ENCODE measurements around the gene HDGFL2.
"Not testable (repeated sequence)": the region's sequence is repeated elsewhere in the genome, so short reads cannot be mapped to it uniquely, and the experiment has no call there.

Gene HDGFL2

GRCh38 chr19:4533334-4533733 is 61.2 kb downstream of the HDGFL2 start:
- DNase-seq (ENCODE audit: low read depth, low spot score): no peak

GRCh38 chr19:4533835-4534424 is 61.8 kb downstream of the HDGFL2 start:
- DNase-seq (ENCODE audit: low read depth, low spot score): no peak

- no peak for DNase-seq (ENCODE audit: low read depth, low spot score)
Observed at GRCh38 chr19:4534836-4535658, 63.0 kb downstream of the HDGFL2 start, which contains the start of gene PLIN5. Gene PLIN5 (minus strand): TSS chr19:4535224. CDS start chr19:4534074, 1,150 bp downstream.

GRCh38 chr19:4536798-4537197 is 64.7 kb downstream of the HDGFL2 start:
- DNase-seq (ENCODE audit: low read depth, low spot score): no peak

GRCh38 chr19:4537953-4538600 is 66.0 kb downstream of the HDGFL2 start:
- no peak for DNase-seq (ENCODE audit: low read depth, low spot score)

GRCh38 chr19:4538601-4538954 is 66.5 kb downstream of the HDGFL2 start:
- DNase-seq (ENCODE audit: low read depth, low spot score): no peak

GRCh38 chr19:4539169-4539692 is 67.1 kb downstream of the HDGFL2 start:
- no peak for DNase-seq (ENCODE audit: low read depth, low spot score)

GRCh38 chr19:4539693-4540581 is 67.8 kb downstream of the HDGFL2 start, which contains the start of gene LRG1:
Gene LRG1 (minus strand): TSS chr19:4540036. CDS start chr19:4540013, 23 bp downstream.
- no peak for DNase-seq (ENCODE audit: low read depth, low spot score)

GRCh38 chr19:4541114-4541805 is 69.2 kb downstream of the HDGFL2 start:
- no peak for DNase-seq (ENCODE audit: low read depth, low spot score)

- DNase-seq (ENCODE audit: low read depth, low spot score): not testable (repeated sequence)
Observed at GRCh38 chr19:4541806-4542145, 69.7 kb downstream of the HDGFL2 start.

GRCh38 chr19:4542896-4543841 is 71.1 kb downstream of the HDGFL2 start:
- no peak for DNase-seq (ENCODE audit: low read depth, low spot score)

GRCh38 chr19:4543842-4544647 is 71.9 kb downstream of the HDGFL2 start:
- DNase-seq (ENCODE audit: low read depth, low spot score): no peak

- DNase-seq (ENCODE audit: low read depth, low spot score): no peak
Observed at GRCh38 chr19:4547303-4548237, 75.5 kb downstream of the HDGFL2 start.

GRCh38 chr19:4548238-4548584 is 76.1 kb downstream of the HDGFL2 start:
- DNase-seq (ENCODE audit: low read depth, low spot score): no peak

GRCh38 chr19:4550018-4550417 is 77.9 kb downstream of the HDGFL2 start:
- no peak for DNase-seq (ENCODE audit: low read depth, low spot score)

GRCh38 chr19:4550479-4551050 is 78.5 kb downstream of the HDGFL2 start:
- DNase-seq (ENCODE audit: low read depth, low spot score): no peak

Measured in smooth muscle cell of the brain vasculature (primary cell).